HEK293T (cell line): ENCODE measurements around the gene SMC5.

ENCODE experiments used
- ARNT ChIP-seq: fragments of 450-650 bp; IDR thresholded peaks from 2 replicates; pipeline ENCODE4 v1.6.1; 2017; ENCODE audit warnings: mild to moderate bottlenecking
- BHLHE40 ChIP-seq: fragments of 450-650 bp; IDR thresholded peaks from 2 replicates; pipeline ENCODE4 v1.6.1; 2016; ENCODE audit warnings: mild to moderate bottlenecking, moderate library complexity, borderline replicate concordance
- CTBP1 ChIP-seq: fragments of 450-650 bp; IDR thresholded peaks from 2 replicates; pipeline ENCODE4 v1.6.1; 2016; ENCODE audit warnings: borderline replicate concordance
- ELF4 ChIP-seq: fragments of 450-650 bp; IDR thresholded peaks from 2 replicates; pipeline ENCODE4 v1.6.1; 2017; ENCODE audit warnings: antibody characterized with exemption
- FOXK2 ChIP-seq: fragments of 450-650 bp; IDR thresholded peaks from 2 replicates; pipeline ENCODE4 v1.6.1; 2016; ENCODE audit warnings: mild to moderate bottlenecking
- FOXM1 ChIP-seq: fragments of 450-650 bp; IDR thresholded peaks from 2 replicates; pipeline ENCODE4 v1.6.1; 2017; ENCODE audit warnings: mild to moderate bottlenecking, borderline replicate concordance
- HDGF ChIP-seq: fragments of 450-650 bp; IDR thresholded peaks from 2 replicates; pipeline ENCODE4 v1.6.1; 2017; ENCODE audit warnings: antibody characterized with exemption, borderline replicate concordance
- L3MBTL2 ChIP-seq: fragments of 450-650 bp; conservative IDR thresholded peaks from 2 replicates; pipeline ENCODE4 v1.6.1; 2016; ENCODE audit warnings: mild to moderate bottlenecking
- LEF1 ChIP-seq: fragments of 450-650 bp; IDR thresholded peaks from 2 replicates; pipeline ENCODE4 v1.6.1; 2017; ENCODE audit warnings: mild to moderate bottlenecking, borderline replicate concordance
- SP1 ChIP-seq: fragments of 450-650 bp; IDR thresholded peaks from 2 replicates; pipeline ENCODE4 v1.6.1; 2017
- SUZ12 ChIP-seq: fragments of 450-650 bp; IDR thresholded peaks from 2 replicates; pipeline ENCODE4 v1.6.1; 2016; ENCODE audit warnings: mild to moderate bottlenecking
- TARDBP ChIP-seq: fragments of 450-650 bp; IDR thresholded peaks from 2 replicates; pipeline ENCODE4 v1.6.1; 2016
- TF ChIP-seq, protein P1 (sequence below): fragments of 450-650 bp; IDR thresholded peaks from 2 replicates; pipeline ENCODE4 v1.6.1; 2016

DNA sequence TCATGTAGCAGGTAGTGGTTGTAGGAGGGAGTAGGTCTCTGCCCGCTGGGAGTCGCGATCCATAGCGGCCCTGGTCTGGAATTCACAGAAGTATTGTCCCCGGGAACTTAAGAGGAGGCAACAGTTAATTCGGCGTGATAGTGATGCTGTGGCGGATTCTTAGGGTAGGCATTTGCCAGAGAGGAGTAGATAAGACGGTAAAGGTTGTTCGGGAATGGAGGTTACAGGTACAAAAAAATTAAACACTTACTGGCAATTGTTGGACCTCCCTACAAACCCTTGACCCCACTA is 679 bp downstream of the SMC5 start:
- TF ChIP-seq HDGF (no peak), SUZ12 (no peak), ELF4 (no peak), FOXK2 (no peak), TARDBP (no peak), CTBP1 (no peak), L3MBTL2 (no peak), BHLHE40 (no peak), FOXM1 (no peak), LEF1 (no peak), SP1 (no peak), ARNT (no peak)
- TF ChIP-seq, protein P1, sequence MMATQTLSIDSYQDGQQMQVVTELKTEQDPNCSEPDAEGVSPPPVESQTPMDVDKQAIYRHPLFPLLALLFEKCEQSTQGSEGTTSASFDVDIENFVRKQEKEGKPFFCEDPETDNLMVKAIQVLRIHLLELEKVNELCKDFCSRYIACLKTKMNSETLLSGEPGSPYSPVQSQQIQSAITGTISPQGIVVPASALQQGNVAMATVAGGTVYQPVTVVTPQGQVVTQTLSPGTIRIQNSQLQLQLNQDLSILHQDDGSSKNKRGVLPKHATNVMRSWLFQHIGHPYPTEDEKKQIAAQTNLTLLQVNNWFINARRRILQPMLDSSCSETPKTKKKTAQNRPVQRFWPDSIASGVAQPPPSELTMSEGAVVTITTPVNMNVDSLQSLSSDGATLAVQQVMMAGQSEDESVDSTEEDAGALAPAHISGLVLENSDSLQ, result no peak
